Keratinocyte (primary cell): Measurements from ENCODE around the gene FXYD5.

Experiments used
- EZH2 ChIP-seq: IDR thresholded peaks from one replicate; pipeline ENCODE4 v1.6.1; 2012; ENCODE audit warnings: inconsistent platforms, mild to moderate bottlenecking, low read length, moderate library complexity
- TF ChIP-seq, protein P1 (sequence below), 3 experiments: IDR thresholded peaks in 1 of 3; conservative IDR thresholded peaks in 1 of 3; optimal IDR thresholded peaks in 1 of 3; 2 replicates in 2 of 3; 3 replicates in 1 of 3; pipeline versions ENCODE3 to v1.5.1; 2011; ENCODE audit warnings: low read length in 3 of 3, mild to moderate bottlenecking in 3 of 3, moderate library complexity in 2 of 3, control low read depth in 1 of 3, inconsistent platforms in 1 of 3; ENCODE audit not compliant: insufficient read depth in 2 of 3; ENCODE audit errors: extremely low read depth in 1 of 3

- TF ChIP-seq, protein P1, sequence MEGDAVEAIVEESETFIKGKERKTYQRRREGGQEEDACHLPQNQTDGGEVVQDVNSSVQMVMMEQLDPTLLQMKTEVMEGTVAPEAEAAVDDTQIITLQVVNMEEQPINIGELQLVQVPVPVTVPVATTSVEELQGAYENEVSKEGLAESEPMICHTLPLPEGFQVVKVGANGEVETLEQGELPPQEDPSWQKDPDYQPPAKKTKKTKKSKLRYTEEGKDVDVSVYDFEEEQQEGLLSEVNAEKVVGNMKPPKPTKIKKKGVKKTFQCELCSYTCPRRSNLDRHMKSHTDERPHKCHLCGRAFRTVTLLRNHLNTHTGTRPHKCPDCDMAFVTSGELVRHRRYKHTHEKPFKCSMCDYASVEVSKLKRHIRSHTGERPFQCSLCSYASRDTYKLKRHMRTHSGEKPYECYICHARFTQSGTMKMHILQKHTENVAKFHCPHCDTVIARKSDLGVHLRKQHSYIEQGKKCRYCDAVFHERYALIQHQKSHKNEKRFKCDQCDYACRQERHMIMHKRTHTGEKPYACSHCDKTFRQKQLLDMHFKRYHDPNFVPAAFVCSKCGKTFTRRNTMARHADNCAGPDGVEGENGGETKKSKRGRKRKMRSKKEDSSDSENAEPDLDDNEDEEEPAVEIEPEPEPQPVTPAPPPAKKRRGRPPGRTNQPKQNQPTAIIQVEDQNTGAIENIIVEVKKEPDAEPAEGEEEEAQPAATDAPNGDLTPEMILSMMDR (optimal IDR thresholded peaks at IDR 0.05 in 1 of 3, IDR thresholded peaks at IDR 0.05 in 1 of 3, conservative IDR thresholded peaks at IDR 0.05 in 1 of 3; ENCODE audit: extremely low read depth in 1 of 3, insufficient read depth in 2 of 3, low read length in 3 of 3) = no peak
- TF ChIP-seq EZH2 = no peak
Observed at GRCh38 chr19:35207391-35207871, 52.9 kb downstream of the FXYD5 start.
